ENCODE measurements around the gene HABP4. TPM values are rescaled to one million over a fixed set of nuclear protein-coding genes. Genes with fewer than 3 reads are reported as not detected.
A peak's percentile ranks its signal among the peaks of the same experiment; 100 is the strongest.

The HABP4 gene
- total RNA-seq, 1 donor: 14.1 TPM

DNA sequence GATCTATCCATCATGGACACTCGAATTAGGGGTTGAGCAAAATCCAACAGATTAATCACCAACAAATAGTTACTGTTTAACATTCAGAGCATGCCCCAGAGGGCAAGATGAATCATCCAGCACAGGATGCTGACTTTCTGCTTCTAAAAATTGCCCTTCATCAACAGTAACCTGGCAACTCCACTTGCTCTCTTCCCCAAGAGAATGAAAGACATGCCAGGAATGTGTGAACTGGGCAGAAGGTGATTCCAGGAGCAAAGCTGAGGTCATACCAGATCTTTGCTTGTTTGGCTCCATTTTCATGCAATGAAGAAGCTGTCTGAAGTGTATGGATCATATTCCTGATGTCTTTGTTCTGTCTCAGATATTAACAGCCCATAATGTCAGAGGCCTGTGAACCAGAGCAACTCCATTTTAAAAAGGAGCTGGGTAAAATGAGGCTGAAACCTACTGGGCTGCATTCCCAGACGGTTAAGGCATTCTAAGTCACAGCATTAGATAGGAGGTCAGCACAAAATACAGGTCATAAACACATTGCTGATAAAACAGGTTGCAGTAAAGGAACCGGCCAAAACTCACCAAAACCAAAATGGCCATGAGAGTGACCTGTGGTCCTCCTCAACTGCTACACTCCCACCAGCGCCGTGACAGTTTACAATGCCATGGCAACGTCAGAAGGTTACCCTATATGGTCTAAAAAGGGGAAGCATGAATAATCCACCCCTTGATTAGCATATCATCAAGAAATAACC is 29.3 kb upstream of the HABP4 start:
- Histone ChIP-seq H3K4me3 (ENCODE audit: insufficient read depth, low read length) (no peak overlapping the region), H3K4me1 (ENCODE audit: insufficient read depth, low read length) (peaks cover 29% of the 10 kb centered on the region), H4K20me1 (ENCODE audit: insufficient read depth, low read length) (no peaks in the 10 kb centered on the region), H3K36me3 (ENCODE audit: insufficient read depth, low read length) (no peaks in the 10 kb centered on the region), H3K4me2 (ENCODE audit: insufficient read depth, low read length) (peak overlapping the region; percentile 85), H3K27me3 (ENCODE audit: insufficient read depth, low read length) (no peaks in the 10 kb centered on the region), H3K27ac (ENCODE audit: low read depth, low read length) (peak overlapping the region; percentile 59), H3K9me3 (ENCODE audit: low read depth, low read length) (no peaks in the 10 kb centered on the region), H3K79me2 (ENCODE audit: insufficient read depth, low read length) (peaks cover 15% of the 10 kb centered on the region), H2AFZ (ENCODE audit: low read length) (peak overlapping the region; percentile 42)
- no peak for TF ChIP-seq CTCF (IDR thresholded peaks at IDR 0.05; ENCODE audit: extremely low read depth, low read depth, low read length)
- peak; percentile 91 for DNase-seq (ENCODE audit: insufficient read length, low spot score, missing footprints)

GRCh38 chr9:96423322-96423984 is 26.5 kb upstream of the HABP4 start:
- Histone ChIP-seq H3K36me3 (ENCODE audit: insufficient read depth, low read length) (no peaks in the 10 kb centered on the region), H3K27ac (ENCODE audit: low read depth, low read length) (no peak overlapping the region), H3K79me2 (ENCODE audit: insufficient read depth, low read length) (no peaks in the 10 kb centered on the region), H3K4me3 (ENCODE audit: insufficient read depth, low read length) (no peak overlapping the region), H3K27me3 (ENCODE audit: insufficient read depth, low read length) (no peaks in the 10 kb centered on the region), H3K9me3 (ENCODE audit: low read depth, low read length) (no peaks in the 10 kb centered on the region), H3K4me2 (ENCODE audit: insufficient read depth, low read length) (no peak overlapping the region), H2AFZ (ENCODE audit: low read length) (peak overlapping the region; percentile 66), H3K4me1 (ENCODE audit: insufficient read depth, low read length) (peaks cover 21% of the 10 kb centered on the region), H4K20me1 (ENCODE audit: insufficient read depth, low read length) (no peaks in the 10 kb centered on the region)
- TF ChIP-seq CTCF (IDR thresholded peaks at IDR 0.05; ENCODE audit: extremely low read depth, low read depth, low read length): no peak
- no peak for DNase-seq (ENCODE audit: insufficient read length, low spot score, missing footprints)

DNA sequence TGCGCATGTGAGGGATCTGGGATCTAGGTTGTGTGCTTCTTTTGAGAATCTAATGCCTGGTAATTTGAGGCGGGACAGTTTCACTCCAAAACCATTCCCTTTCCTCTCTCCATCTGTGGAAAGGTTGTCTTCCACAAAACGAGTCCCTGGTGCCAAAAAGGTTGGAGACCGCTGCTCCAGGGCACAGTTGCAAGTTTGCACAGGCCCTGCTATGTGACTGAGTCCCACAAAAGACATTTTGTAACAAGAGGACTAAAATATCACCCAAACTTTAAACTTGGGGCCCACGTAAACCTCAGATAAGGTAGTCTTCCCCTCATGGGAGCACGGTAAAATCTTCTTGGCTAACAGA is 26.0 kb upstream of the HABP4 start:
- H3K4me3 ChIP-seq (ENCODE audit: insufficient read depth, low read length): no peak overlapping the region
- H3K9me3 ChIP-seq (ENCODE audit: low read depth, low read length): no peaks in the 10 kb centered on the region
- no peaks in the 10 kb centered on the region for H3K36me3 ChIP-seq (ENCODE audit: insufficient read depth, low read length)
- H3K79me2 ChIP-seq (ENCODE audit: insufficient read depth, low read length): no peaks in the 10 kb centered on the region
- no peaks in the 10 kb centered on the region for H3K27me3 ChIP-seq (ENCODE audit: insufficient read depth, low read length)
- no peak for TF ChIP-seq CTCF (IDR thresholded peaks at IDR 0.05; ENCODE audit: extremely low read depth, low read depth, low read length)
- no peak overlapping the region for H3K27ac ChIP-seq (ENCODE audit: low read depth, low read length)
- H3K4me2 ChIP-seq (ENCODE audit: insufficient read depth, low read length): no peak overlapping the region
- H2AFZ ChIP-seq (ENCODE audit: low read length): peak overlapping the region; percentile 66
- DNase-seq (ENCODE audit: insufficient read length, low spot score, missing footprints): no peak
- H4K20me1 ChIP-seq (ENCODE audit: insufficient read depth, low read length): no peaks in the 10 kb centered on the region
- H3K4me1 ChIP-seq (ENCODE audit: insufficient read depth, low read length): peaks cover 21% of the 10 kb centered on the region

- Histone ChIP-seq H3K27ac (ENCODE audit: low read depth, low read length) (no peak overlapping the region), H3K27me3 (ENCODE audit: insufficient read depth, low read length) (no peaks in the 10 kb centered on the region), H3K9me3 (ENCODE audit: low read depth, low read length) (no peaks in the 10 kb centered on the region), H4K20me1 (ENCODE audit: insufficient read depth, low read length) (no peaks in the 10 kb centered on the region), H3K4me1 (ENCODE audit: insufficient read depth, low read length) (peaks cover 7% of the 10 kb centered on the region), H3K4me2 (ENCODE audit: insufficient read depth, low read length) (no peak overlapping the region), H2AFZ (ENCODE audit: low read length) (no peak overlapping the region), H3K79me2 (ENCODE audit: insufficient read depth, low read length) (no peaks in the 10 kb centered on the region), H3K4me3 (ENCODE audit: insufficient read depth, low read length) (no peak overlapping the region), H3K36me3 (ENCODE audit: insufficient read depth, low read length) (no peaks in the 10 kb centered on the region)
- TF ChIP-seq CTCF (IDR thresholded peaks at IDR 0.05; ENCODE audit: extremely low read depth, low read depth, low read length): no peak
- peak; percentile 37 for DNase-seq (ENCODE audit: insufficient read length, low spot score, missing footprints)
Measured at GRCh38 chr9:96425500-96426169, 24.3 kb upstream of the HABP4 start.
